ENCODE results near the gene OR6V1.

Gene OR6V1

GRCh38 chr7:143042790-143043271 is 9.3 kb upstream of the OR6V1 start:
- peak; percentile 44 for DNase-seq (ENCODE audit: low read depth)
- Histone ChIP-seq H3K36me3 (ENCODE audit: control insufficient read depth, insufficient read depth, low read length, severe bottlenecking) (no peaks in the 10 kb centered on the region), H3K27me3 (replicated peaks; ENCODE audit: control insufficient read depth, insufficient read depth, low read length) (no peaks in the 10 kb centered on the region), H3K4me1 (ENCODE audit: control insufficient read depth, insufficient read depth, low read length) (peaks cover 15% of the 10 kb centered on the region), H3K9ac (ENCODE audit: low read length) (peak overlapping the region; percentile 1), H3K4me3 (ENCODE audit: low read length) (peak overlapping the region; percentile 25), H3K9me3 (ENCODE audit: control insufficient read depth, low read length) (no peaks in the 10 kb centered on the region)

- Histone ChIP-seq H3K4me1 (ENCODE audit: control insufficient read depth, insufficient read depth, low read length) (peaks cover 15% of the 10 kb centered on the region), H3K9ac (ENCODE audit: low read length) (peak overlapping the region; percentile 1), H3K4me3 (ENCODE audit: low read length) (peak overlapping the region; percentile 25), H3K27me3 (replicated peaks; ENCODE audit: control insufficient read depth, insufficient read depth, low read length) (no peaks in the 10 kb centered on the region), H3K36me3 (ENCODE audit: control insufficient read depth, insufficient read depth, low read length, severe bottlenecking) (no peaks in the 10 kb centered on the region), H3K9me3 (ENCODE audit: control insufficient read depth, low read length) (no peaks in the 10 kb centered on the region)
- peak; percentile 75 for DNase-seq (ENCODE audit: low read depth)
Observed at GRCh38 chr7:143043391-143043790, 8.8 kb upstream of the OR6V1 start.

GRCh38 chr7:143046426-143046851 is 5.7 kb upstream of the OR6V1 start:
- H3K9ac ChIP-seq (ENCODE audit: low read length), result no peak overlapping the region
- no peak for DNase-seq (ENCODE audit: low read depth)
- no peaks in the 10 kb centered on the region for H3K36me3 ChIP-seq (ENCODE audit: control insufficient read depth, insufficient read depth, low read length, severe bottlenecking)
- peaks cover 5% of the 10 kb centered on the region for H3K27me3 ChIP-seq (replicated peaks; ENCODE audit: control insufficient read depth, insufficient read depth, low read length)
- H3K4me3 ChIP-seq (ENCODE audit: low read length), result no peak overlapping the region
- peaks cover 27% of the 10 kb centered on the region for H3K4me1 ChIP-seq (ENCODE audit: control insufficient read depth, insufficient read depth, low read length)
- no peaks in the 10 kb centered on the region for H3K9me3 ChIP-seq (ENCODE audit: control insufficient read depth, low read length)

- H3K27me3 ChIP-seq (replicated peaks; ENCODE audit: control insufficient read depth, insufficient read depth, low read length), result peaks cover 5% of the 10 kb centered on the region
- no peaks in the 10 kb centered on the region for H3K9me3 ChIP-seq (ENCODE audit: control insufficient read depth, low read length)
- no peaks in the 10 kb centered on the region for H3K36me3 ChIP-seq (ENCODE audit: control insufficient read depth, insufficient read depth, low read length, severe bottlenecking)
- no peak overlapping the region for H3K9ac ChIP-seq (ENCODE audit: low read length)
- no peak overlapping the region for H3K4me3 ChIP-seq (ENCODE audit: low read length)
- H3K4me1 ChIP-seq (ENCODE audit: control insufficient read depth, insufficient read depth, low read length), result peaks cover 25% of the 10 kb centered on the region
- DNase-seq (ENCODE audit: low read depth), result no peak
Observed at GRCh38 chr7:143047326-143047725, 4.8 kb upstream of the OR6V1 start.

- Histone ChIP-seq H3K9ac (ENCODE audit: low read length) (no peak overlapping the region), H3K9me3 (ENCODE audit: control insufficient read depth, low read length) (no peaks in the 10 kb centered on the region), H3K4me1 (ENCODE audit: control insufficient read depth, insufficient read depth, low read length) (peaks cover 12% of the 10 kb centered on the region), H3K27me3 (replicated peaks; ENCODE audit: control insufficient read depth, insufficient read depth, low read length) (peaks cover 12% of the 10 kb centered on the region), H3K4me3 (ENCODE audit: low read length) (no peak overlapping the region), H3K36me3 (ENCODE audit: control insufficient read depth, insufficient read depth, low read length, severe bottlenecking) (no peaks in the 10 kb centered on the region)
- peak; percentile 35 for DNase-seq (ENCODE audit: low read depth)
Observed at GRCh38 chr7:143048827-143049226, 3.3 kb upstream of the OR6V1 start.

GRCh38 chr7:143049362-143049761 is 2.8 kb upstream of the OR6V1 start:
- H3K4me3 ChIP-seq (ENCODE audit: low read length), result no peak overlapping the region
- H3K9ac ChIP-seq (ENCODE audit: low read length), result no peak overlapping the region
- peaks cover 12% of the 10 kb centered on the region for H3K27me3 ChIP-seq (replicated peaks; ENCODE audit: control insufficient read depth, insufficient read depth, low read length)
- no peaks in the 10 kb centered on the region for H3K36me3 ChIP-seq (ENCODE audit: control insufficient read depth, insufficient read depth, low read length, severe bottlenecking)
- H3K9me3 ChIP-seq (ENCODE audit: control insufficient read depth, low read length), result no peaks in the 10 kb centered on the region
- peak; percentile 26 for DNase-seq (ENCODE audit: low read depth)
- peaks cover 12% of the 10 kb centered on the region for H3K4me1 ChIP-seq (ENCODE audit: control insufficient read depth, insufficient read depth, low read length)

- peaks cover 12% of the 10 kb centered on the region for H3K4me1 ChIP-seq (ENCODE audit: control insufficient read depth, insufficient read depth, low read length)
- no peaks in the 10 kb centered on the region for H3K36me3 ChIP-seq (ENCODE audit: control insufficient read depth, insufficient read depth, low read length, severe bottlenecking)
- H3K9me3 ChIP-seq (ENCODE audit: control insufficient read depth, low read length), result no peaks in the 10 kb centered on the region
- H3K9ac ChIP-seq (ENCODE audit: low read length), result no peak overlapping the region
- no peak overlapping the region for H3K4me3 ChIP-seq (ENCODE audit: low read length)
- peaks cover 12% of the 10 kb centered on the region for H3K27me3 ChIP-seq (replicated peaks; ENCODE audit: control insufficient read depth, insufficient read depth, low read length)
- DNase-seq (ENCODE audit: low read depth), result no peak
Observed at GRCh38 chr7:143050931-143051330, 1.2 kb upstream of the OR6V1 start.

- Histone ChIP-seq H3K9ac (ENCODE audit: low read length) (no peak overlapping the region), H3K4me3 (ENCODE audit: low read length) (no peak overlapping the region), H3K9me3 (ENCODE audit: control insufficient read depth, low read length) (no peaks in the 10 kb centered on the region), H3K4me1 (ENCODE audit: control insufficient read depth, insufficient read depth, low read length) (peaks cover 3% of the 10 kb centered on the region), H3K36me3 (ENCODE audit: control insufficient read depth, insufficient read depth, low read length, severe bottlenecking) (no peaks in the 10 kb centered on the region), H3K27me3 (replicated peaks; ENCODE audit: control insufficient read depth, insufficient read depth, low read length) (peaks cover 12% of the 10 kb centered on the region)
- DNase-seq (ENCODE audit: low read depth), result peak; percentile 43
Observed at GRCh38 chr7:143054621-143055020, 2.5 kb downstream of the OR6V1 start.

- H3K4me3 ChIP-seq (ENCODE audit: low read length), result no peak overlapping the region
- H3K27me3 ChIP-seq (replicated peaks; ENCODE audit: control insufficient read depth, insufficient read depth, low read length), result peaks cover 12% of the 10 kb centered on the region
- H3K36me3 ChIP-seq (ENCODE audit: control insufficient read depth, insufficient read depth, low read length, severe bottlenecking), result no peaks in the 10 kb centered on the region
- no peak overlapping the region for H3K9ac ChIP-seq (ENCODE audit: low read length)
- no peak for DNase-seq (ENCODE audit: low read depth)
- no peaks in the 10 kb centered on the region for H3K4me1 ChIP-seq (ENCODE audit: control insufficient read depth, insufficient read depth, low read length)
- no peaks in the 10 kb centered on the region for H3K9me3 ChIP-seq (ENCODE audit: control insufficient read depth, low read length)
Observed at GRCh38 chr7:143055754-143056153, 3.6 kb downstream of the OR6V1 start.

- Histone ChIP-seq H3K4me3 (ENCODE audit: low read length) (no peak overlapping the region), H3K4me1 (ENCODE audit: control insufficient read depth, insufficient read depth, low read length) (no peaks in the 10 kb centered on the region), H3K36me3 (ENCODE audit: control insufficient read depth, insufficient read depth, low read length, severe bottlenecking) (no peaks in the 10 kb centered on the region), H3K9ac (ENCODE audit: low read length) (no peak overlapping the region), H3K9me3 (ENCODE audit: control insufficient read depth, low read length) (no peaks in the 10 kb centered on the region), H3K27me3 (replicated peaks; ENCODE audit: control insufficient read depth, insufficient read depth, low read length) (no peaks in the 10 kb centered on the region)
- no peak for DNase-seq (ENCODE audit: low read depth)
Observed at GRCh38 chr7:143063741-143064140, 11.6 kb downstream of the OR6V1 start.

- no peaks in the 10 kb centered on the region for H3K36me3 ChIP-seq (ENCODE audit: control insufficient read depth, insufficient read depth, low read length, severe bottlenecking)
- H3K27me3 ChIP-seq (replicated peaks; ENCODE audit: control insufficient read depth, insufficient read depth, low read length), result no peaks in the 10 kb centered on the region
- H3K4me1 ChIP-seq (ENCODE audit: control insufficient read depth, insufficient read depth, low read length), result no peaks in the 10 kb centered on the region
- no peak overlapping the region for H3K9ac ChIP-seq (ENCODE audit: low read length)
- H3K9me3 ChIP-seq (ENCODE audit: control insufficient read depth, low read length), result no peaks in the 10 kb centered on the region
- H3K4me3 ChIP-seq (ENCODE audit: low read length), result no peak overlapping the region
- no peak for DNase-seq (ENCODE audit: low read depth)
Observed at GRCh38 chr7:143068446-143068845, 16.3 kb downstream of the OR6V1 start.

GRCh38 chr7:143069912-143070500 is 17.9 kb downstream of the OR6V1 start:
- H3K4me3 ChIP-seq (ENCODE audit: low read length), result no peak overlapping the region
- no peaks in the 10 kb centered on the region for H3K36me3 ChIP-seq (ENCODE audit: control insufficient read depth, insufficient read depth, low read length, severe bottlenecking)
- no peak overlapping the region for H3K9ac ChIP-seq (ENCODE audit: low read length)
- peak; percentile 21 for DNase-seq (ENCODE audit: low read depth)
- no peaks in the 10 kb centered on the region for H3K4me1 ChIP-seq (ENCODE audit: control insufficient read depth, insufficient read depth, low read length)
- no peaks in the 10 kb centered on the region for H3K9me3 ChIP-seq (ENCODE audit: control insufficient read depth, low read length)
- H3K27me3 ChIP-seq (replicated peaks; ENCODE audit: control insufficient read depth, insufficient read depth, low read length), result no peaks in the 10 kb centered on the region
